ELF-1 (cell line): Measurements from ENCODE around the gene CCL5.
"Not testable (repeated sequence)": the region's sequence is repeated elsewhere in the genome, so short reads cannot be mapped to it uniquely, and the experiment has no call there.

ENCODE experiments used
- DNase-seq: peaks from one replicate; pipeline ENCODE4 v3.0.0-alpha.2; 2016; ENCODE audit warnings: low read depth, low spot score

The CCL5 gene

DNA sequence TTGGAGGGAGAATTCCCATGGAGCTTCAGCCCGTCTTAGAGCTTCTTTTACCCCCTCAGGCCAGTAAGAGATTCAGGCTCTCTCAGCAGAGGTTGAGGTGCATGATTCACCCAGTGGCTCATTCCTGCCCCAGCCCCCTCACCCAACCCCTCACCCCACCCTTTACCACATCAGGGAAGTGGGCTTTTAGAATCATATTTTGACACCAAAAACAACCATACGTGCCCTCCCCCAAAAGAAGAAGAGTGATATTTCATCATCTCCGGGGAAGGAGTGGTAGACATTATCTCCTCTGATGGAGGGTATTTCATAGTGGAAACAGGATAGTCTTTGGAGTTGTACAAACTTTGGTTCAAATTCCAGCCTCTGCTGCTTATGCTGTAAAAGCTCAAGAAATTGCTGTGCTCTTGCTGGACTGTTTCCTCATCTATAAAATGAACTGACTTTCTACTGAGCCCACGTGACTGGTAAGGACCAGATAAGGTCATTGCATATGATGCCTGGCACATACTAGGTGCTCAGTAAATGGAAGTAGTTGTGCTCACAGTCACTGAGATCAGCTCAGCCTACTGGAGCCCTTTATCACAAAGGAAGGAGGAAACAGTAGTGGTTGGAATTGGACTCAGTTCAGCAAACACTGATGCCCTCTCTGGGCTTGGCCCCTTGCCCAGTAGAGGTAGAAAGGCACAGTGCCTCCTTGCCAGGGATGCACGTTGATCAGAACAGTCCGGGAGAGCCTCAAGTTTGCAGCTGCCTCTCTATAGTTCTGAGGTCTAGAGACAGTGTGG, 18.3 kb upstream of the CCL5 start:
- DNase-seq: no peak

DNA sequence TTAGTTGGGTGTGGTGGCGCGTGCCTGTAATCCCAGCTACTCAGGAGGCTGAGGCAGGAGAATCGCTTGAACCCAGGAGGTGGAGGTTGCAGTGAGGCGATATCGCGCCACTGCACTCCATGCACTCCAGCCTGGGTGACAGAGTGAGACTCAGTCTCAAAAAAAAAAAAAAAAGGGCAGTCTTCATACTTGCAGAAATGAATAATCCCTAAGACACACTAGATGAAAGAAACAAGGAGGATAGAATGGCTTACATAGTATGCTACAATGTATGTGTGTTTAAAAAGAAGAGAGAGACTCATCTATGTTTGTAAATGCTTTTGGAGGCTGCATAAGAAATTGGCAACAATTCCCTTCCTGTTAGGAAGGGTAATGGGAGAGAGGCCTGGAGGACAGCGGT, 17.6 kb upstream of the CCL5 start:
- DNase-seq: not testable (repeated sequence)

- DNase-seq: no peak
Measured at GRCh38 chr17:35895636-35896587, 15.8 kb upstream of the CCL5 start.

DNA sequence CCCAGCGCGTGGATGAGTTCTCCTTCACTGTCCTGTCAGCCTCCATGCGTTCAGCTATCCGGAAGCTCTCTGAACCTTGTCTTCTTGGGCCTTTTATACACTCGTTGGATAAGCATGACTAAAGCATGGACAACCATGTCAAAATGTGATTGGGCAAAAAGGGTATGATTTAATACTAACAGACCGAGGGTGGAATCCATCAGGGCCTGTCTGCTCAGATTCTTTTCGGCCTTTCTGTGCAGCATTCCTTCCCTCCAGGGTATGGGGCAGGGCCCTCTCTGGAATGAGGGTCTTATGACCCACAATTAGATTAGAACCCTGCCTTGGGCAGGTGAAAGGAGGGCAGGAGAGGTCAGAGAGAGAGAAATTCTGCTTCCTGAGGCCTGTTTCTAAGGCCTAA, 14.0 kb upstream of the CCL5 start:
- DNase-seq: peak; percentile 18

- DNase-seq: no peak
Measured at GRCh38 chr17:35893751-35894150, 13.6 kb upstream of the CCL5 start.

DNA sequence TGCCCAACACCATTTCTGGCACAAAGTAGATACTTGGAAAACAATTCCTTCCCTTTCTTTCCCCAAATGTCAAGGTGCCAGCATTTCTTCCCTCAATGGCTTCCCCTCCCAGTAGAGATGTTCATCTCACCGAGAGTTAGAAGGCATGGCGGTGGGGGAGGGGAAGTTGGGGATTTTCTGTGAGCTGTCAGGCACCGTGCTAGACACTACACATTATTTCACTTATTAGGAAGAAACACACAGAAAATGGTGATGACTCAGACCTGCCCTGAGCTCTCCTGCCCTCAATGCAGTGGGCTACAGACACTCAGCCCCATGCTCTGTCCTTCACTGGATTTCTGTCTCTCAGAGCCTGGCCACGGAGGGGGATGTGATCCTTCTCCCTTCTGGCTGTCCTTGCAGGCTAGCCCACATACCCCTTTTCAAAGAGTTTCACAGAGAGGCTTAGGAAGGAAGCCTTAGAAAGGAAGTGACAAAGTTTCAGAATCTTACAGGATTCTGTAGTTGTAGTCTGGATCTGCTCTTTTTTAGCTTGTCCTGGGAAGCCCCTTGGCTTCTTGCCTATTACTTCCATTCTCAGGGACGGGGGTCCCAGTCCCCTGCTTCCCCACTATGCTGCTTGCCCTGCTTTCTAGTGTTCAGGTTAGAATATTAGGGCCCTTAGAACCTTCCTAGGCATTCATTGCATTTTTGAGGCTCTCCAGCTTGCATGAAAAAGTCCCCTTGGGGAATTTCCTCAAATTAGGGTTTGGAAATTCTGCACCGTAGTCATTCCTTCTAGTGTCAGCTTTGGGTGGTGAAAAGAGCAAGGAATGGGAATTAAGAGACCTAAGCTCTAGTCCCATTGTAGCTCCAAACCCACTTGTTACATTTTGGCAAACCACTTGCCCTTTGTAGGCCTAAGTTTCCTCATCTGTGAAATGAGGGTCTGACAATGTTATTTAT, 12.2 kb upstream of the CCL5 start:
- DNase-seq: no peak

DNA sequence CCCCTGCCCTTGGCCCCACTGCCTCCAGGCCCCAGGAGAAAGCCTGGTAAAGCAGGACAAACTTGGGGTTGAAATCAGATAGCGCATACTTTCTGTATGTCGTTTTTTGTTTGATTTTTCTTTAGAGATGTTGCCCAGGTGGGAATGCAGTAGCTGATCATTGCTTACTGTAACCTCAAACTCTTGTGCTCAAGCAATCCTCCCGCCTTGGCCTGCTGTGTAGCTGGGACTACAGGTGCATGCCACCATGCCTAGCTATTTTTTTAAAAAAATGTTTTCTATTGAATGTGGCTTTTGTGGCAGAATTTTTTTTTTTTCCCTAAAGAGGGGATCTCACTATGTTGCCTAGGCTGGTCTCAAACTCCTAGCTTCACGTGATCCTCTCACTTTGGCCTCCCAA, 11.1 kb upstream of the CCL5 start:
- no peak for DNase-seq

GRCh38 chr17:35890774-35891155, 10.6 kb upstream of the CCL5 start:
- DNase-seq: peak; percentile 17

GRCh38 chr17:35889818-35890773, 9.9 kb upstream of the CCL5 start:
- DNase-seq: no peak

DNA sequence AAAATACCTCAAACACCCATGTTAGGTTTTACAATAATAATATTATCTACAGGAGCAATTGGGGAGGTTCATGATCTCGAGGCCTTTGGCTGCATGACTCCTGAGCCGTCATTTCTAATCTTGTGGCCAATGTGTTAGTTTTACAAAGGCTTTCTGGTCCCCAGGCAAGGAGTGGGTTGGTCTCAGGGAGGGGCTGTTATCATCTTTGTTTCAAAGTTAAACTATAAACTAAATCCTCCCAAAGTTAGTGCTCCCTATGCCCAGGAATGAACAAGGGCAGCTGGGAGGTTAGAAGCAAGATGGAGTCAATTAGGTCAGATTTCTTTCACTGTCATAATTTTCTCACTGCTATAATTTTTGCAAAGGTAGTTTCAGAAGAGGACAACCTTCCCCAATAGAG, 9.1 kb upstream of the CCL5 start:
- no peak for DNase-seq

DNA sequence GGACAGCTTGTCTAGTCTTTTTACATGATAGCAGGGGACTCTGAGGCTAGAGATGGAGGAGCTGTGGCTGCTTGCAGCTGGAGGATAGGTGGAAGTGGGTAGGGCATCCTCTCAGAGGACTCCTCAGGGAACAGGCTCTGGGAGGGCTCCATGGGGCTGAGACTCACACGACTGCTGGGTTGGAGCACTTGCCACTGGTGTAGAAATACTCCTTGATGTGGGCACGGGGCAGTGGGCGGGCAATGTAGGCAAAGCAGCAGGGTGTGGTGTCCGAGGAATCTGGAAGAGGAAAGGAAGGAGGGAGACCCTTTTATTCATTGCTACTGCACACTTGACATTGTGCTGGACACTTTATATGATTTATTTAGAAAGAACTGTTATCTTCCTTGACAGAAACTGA, 1.8 kb downstream of the CCL5 start:
- DNase-seq: no peak

- no peak for DNase-seq
Measured at GRCh38 chr17:35877345-35878029, 2.7 kb downstream of the CCL5 start.

DNA sequence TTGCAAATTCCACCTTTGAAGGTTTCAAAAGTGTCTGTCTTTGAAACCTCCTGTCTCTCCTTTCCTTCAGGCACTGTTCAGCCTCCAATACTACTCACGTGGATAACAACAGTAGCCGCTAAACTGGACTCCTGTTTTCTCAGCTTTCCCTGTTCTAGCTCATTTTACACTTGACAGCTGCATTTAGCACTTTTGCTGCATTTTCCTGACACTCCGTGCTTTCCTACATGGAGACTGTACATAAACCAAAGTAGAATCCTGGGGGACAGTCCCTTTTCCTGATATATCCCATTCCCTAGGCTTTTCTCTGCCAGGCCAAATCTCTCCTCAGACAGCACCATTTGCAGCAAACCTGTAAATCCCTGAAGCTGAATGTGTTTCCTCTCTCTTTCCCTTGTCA, 3.6 kb downstream of the CCL5 start:
- DNase-seq: no peak

GRCh38 chr17:35875800-35876139, 4.4 kb downstream of the CCL5 start:
- no peak for DNase-seq

GRCh38 chr17:35875072-35875799, 4.9 kb downstream of the CCL5 start:
- DNase-seq: no peak

- no peak for DNase-seq
Measured at GRCh38 chr17:35872196-35872980, 7.8 kb downstream of the CCL5 start.

DNA sequence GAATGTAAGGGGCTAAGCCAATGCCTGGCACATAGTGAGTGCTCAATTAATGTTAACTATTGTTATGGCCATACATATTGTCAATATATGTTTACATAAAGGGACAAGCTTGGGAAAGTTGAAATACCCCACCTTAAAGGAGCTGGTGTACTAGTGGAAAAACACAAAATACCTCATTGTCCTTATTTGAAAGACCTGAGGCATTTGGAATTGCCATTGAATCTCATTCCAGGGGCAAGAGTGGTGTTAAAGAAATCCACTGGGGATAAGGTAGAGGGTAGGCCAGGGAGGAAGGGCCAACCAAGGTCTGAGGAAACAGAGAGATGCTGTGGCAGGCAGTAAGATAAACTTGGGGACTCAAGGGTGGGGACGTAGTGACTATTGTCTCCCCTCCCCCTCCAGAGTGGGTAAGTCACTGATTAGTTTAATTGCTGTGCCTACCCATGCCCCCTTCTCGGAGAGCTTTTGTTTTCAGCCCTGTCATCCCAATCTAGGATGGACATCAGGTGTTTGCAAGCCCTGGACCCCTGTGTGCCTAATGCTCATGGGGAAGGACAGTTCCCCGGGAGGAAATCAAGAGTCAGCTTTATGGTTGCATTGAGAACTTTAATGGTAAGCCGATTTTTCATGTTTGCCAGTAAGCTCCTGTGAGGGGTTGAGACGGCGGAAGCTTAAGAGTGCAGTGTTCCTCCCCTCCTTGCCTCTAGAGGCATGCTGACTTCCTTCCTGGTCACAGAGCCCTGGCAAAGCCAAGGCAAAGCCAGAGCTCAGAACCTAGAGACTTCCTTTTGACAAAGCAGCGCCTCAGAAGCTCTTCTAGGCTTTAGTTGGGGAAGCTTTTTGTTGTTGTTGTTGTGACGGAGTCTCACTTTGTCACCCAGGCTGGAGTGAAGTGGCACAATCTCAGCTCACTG, 9.0 kb downstream of the CCL5 start:
- DNase-seq: peak; percentile 18
